ENCODE data around the gene CFDP1. TPM values are rescaled to one million over a fixed set of nuclear protein-coding genes. Genes with fewer than 3 reads are reported as not detected.

CFDP1 gene
- total RNA-seq, 1 donor from 2014 or later: 117 TPM

GRCh38 chr16:75298267-75298666 is 135.0 kb downstream of the CFDP1 start:
- no peak for DNase-seq (ENCODE audit: low read depth)
- H3K4me3 ChIP-seq (ENCODE audit: low read depth, low read length): no peak overlapping the region
- TF ChIP-seq CTCF (conservative IDR thresholded peaks at IDR 0.05; ENCODE audit: low read depth, low read length): no peak

- no peak for TF ChIP-seq CTCF (conservative IDR thresholded peaks at IDR 0.05; ENCODE audit: low read depth, low read length)
- DNase-seq (ENCODE audit: low read depth): no peak
- no peak overlapping the region for H3K4me3 ChIP-seq (ENCODE audit: low read depth, low read length)
These were observed 136.7 kb downstream of the CFDP1 start for GRCh38 chr16:75296606-75297005.

- DNase-seq (ENCODE audit: low read depth): no peak
- TF ChIP-seq CTCF (conservative IDR thresholded peaks at IDR 0.05; ENCODE audit: low read depth, low read length): no peak
- H3K4me3 ChIP-seq (ENCODE audit: low read depth, low read length): no peak overlapping the region
These were observed 138.4 kb downstream of the CFDP1 start for GRCh38 chr16:75294773-75295459.

GRCh38 chr16:75293772-75294171 is 139.5 kb downstream of the CFDP1 start:
- H3K4me3 ChIP-seq (ENCODE audit: low read depth, low read length): no peak overlapping the region
- no peak for DNase-seq (ENCODE audit: low read depth)
- no peak for TF ChIP-seq CTCF (conservative IDR thresholded peaks at IDR 0.05; ENCODE audit: low read depth, low read length)

GRCh38 chr16:75293173-75293572 is 140.1 kb downstream of the CFDP1 start:
- no peak for DNase-seq (ENCODE audit: low read depth)
- no peak for TF ChIP-seq CTCF (conservative IDR thresholded peaks at IDR 0.05; ENCODE audit: low read depth, low read length)
- H3K4me3 ChIP-seq (ENCODE audit: low read depth, low read length): no peak overlapping the region

GRCh38 chr16:75292691-75293090 is 140.6 kb downstream of the CFDP1 start:
- no peak for TF ChIP-seq CTCF (conservative IDR thresholded peaks at IDR 0.05; ENCODE audit: low read depth, low read length)
- no peak for DNase-seq (ENCODE audit: low read depth)
- H3K4me3 ChIP-seq (ENCODE audit: low read depth, low read length): no peak overlapping the region

- no peak for TF ChIP-seq CTCF (conservative IDR thresholded peaks at IDR 0.05; ENCODE audit: low read depth, low read length)
- H3K4me3 ChIP-seq (ENCODE audit: low read depth, low read length): no peak overlapping the region
- no peak for DNase-seq (ENCODE audit: low read depth)
These were observed 144.1 kb downstream of the CFDP1 start for GRCh38 chr16:75289189-75289588.
